ENCODE results near the gene MYL7.

The MYL7 gene

DNA sequence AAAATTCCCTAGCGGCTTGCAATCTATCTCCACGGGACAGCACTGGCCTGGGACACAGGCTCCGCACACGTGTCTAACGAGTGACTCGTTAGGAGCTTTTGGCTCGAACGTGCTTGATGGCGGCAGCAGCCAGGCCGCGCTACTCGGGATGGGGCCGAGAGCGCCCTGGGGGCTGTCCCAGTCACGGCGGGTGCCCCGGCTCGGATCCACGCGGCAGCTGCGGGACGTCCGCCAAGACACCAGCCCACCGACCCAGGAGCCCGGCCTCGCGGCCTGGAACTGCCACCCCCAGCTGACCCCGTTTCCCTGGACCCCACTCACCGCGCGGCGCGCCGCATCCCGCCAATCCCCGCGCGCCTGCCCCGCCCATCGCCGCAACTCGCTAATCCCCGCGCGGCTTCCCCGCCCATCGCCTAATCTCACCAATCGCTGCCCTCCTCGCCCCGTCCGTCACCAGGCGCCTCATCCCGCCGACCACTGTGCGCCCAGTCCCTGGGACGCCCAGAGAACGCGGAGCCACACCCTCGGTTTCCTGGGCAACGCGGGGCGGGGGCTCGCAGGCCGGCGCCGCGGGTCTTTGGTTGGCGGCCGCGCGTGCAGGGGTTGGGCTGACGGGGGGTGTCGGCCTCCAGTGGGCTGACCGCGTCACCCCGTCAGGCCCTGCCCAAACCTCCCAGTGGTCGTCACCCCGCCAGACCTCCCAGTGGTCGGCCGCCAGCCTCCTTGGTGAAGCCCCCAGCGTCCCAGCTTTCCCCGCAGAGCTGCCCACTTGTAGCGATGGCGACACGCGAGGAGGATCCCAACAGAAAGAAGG, 17.7 kb downstream of the MYL7 start, which contains the start of gene POLD2:
TSS of gene POLD2 (minus strand) at position 359 of the 814 bp plus-strand sequence. CDS start 1,495 bp downstream, outside the sequence.
- TF ChIP-seq, protein P1, sequence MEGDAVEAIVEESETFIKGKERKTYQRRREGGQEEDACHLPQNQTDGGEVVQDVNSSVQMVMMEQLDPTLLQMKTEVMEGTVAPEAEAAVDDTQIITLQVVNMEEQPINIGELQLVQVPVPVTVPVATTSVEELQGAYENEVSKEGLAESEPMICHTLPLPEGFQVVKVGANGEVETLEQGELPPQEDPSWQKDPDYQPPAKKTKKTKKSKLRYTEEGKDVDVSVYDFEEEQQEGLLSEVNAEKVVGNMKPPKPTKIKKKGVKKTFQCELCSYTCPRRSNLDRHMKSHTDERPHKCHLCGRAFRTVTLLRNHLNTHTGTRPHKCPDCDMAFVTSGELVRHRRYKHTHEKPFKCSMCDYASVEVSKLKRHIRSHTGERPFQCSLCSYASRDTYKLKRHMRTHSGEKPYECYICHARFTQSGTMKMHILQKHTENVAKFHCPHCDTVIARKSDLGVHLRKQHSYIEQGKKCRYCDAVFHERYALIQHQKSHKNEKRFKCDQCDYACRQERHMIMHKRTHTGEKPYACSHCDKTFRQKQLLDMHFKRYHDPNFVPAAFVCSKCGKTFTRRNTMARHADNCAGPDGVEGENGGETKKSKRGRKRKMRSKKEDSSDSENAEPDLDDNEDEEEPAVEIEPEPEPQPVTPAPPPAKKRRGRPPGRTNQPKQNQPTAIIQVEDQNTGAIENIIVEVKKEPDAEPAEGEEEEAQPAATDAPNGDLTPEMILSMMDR (IDR thresholded peaks at IDR 0.05) = no peak
- H3K27me3 Mint-ChIP-seq (ENCODE audit: low read depth, poor library complexity) = peaks cover 23% of the 10 kb centered on the region
- H3K27ac Mint-ChIP-seq = peak within 1 kb of the TSS; percentile 13
- peak; percentile 99 for DNase-seq
- peak within 1 kb of the TSS; percentile 89 for H3K4me3 Mint-ChIP-seq
- H3K4me1 Mint-ChIP-seq = peaks cover 41% of the 10 kb centered on the region
- peaks cover 29% of the 10 kb centered on the region for H3K9me3 Mint-ChIP-seq
- peaks cover 34% of the 10 kb centered on the region for H3K36me3 Mint-ChIP-seq (ENCODE audit: low read depth)

DNA sequence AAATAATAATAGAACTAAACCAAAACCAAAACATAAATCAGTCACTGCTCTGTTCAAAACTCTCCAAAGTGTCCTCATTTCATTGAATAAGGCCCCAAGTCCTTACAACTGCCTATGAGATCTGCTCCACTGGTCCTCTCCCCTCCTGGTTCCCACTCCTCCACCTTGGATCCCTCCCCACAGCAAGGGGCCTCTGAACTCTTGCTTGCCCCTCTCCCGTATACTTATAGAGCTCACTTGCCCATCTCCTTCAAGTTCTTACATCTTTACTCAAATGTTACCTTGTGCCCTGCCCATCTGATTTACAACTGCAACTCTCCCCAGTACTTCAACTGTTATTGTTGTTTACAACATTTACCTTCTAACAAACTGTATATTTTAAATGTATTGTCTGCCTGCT, 18.6 kb downstream of the MYL7 start:
- Mint-ChIP-seq H3K4me3 (peak overlapping the region; percentile 89), H3K27me3 (ENCODE audit: low read depth, poor library complexity) (peaks cover 16% of the 10 kb centered on the region), H3K27ac (peak overlapping the region; percentile 13)

DNA sequence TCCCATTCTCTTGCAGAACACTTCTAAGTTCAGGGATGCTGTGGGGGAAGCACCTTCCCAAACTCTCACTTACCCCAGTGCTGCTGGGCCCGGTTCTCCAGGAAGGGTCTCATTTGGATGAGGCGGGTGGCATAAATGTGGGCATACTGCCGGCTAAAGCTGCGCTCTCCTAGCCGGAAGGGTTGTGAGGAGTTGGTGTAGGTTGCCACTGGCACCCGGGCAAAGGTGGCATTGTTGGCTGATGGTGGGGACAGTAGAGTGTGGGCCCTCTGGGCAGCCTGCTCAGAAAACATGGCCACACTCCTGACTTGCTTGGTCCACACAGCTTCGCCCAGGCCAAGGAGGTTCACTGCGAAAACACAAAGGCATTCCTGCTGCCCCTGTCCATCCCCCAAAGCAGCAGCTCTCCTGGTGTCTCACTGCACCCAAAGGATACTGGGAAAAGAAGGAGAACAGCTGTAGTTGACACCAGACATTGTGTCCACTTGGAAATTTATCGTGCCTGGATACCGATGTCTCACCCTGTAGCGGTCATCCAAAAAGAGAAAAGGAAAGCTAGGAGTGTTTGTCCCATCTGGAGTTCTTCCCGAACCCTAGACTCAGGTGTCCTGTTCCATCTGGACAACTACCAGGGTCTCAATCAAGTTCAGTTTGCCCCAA, 19.2 kb downstream of the MYL7 start:
- H3K4me1 Mint-ChIP-seq = peaks cover 41% of the 10 kb centered on the region
- peak overlapping the region; percentile 89 for H3K4me3 Mint-ChIP-seq
- H3K9me3 Mint-ChIP-seq = peaks cover 17% of the 10 kb centered on the region
- TF ChIP-seq, protein P1 (IDR thresholded peaks at IDR 0.05) = no peak
- H3K27ac Mint-ChIP-seq = no peak overlapping the region
- peaks cover 39% of the 10 kb centered on the region for H3K36me3 Mint-ChIP-seq (ENCODE audit: low read depth)
- no peak for DNase-seq
- peaks cover 10% of the 10 kb centered on the region for H3K27me3 Mint-ChIP-seq (ENCODE audit: low read depth, poor library complexity)

More for the DNA sequence above, 18.6 kb downstream of the MYL7 start:
- Mint-ChIP-seq H3K36me3 (ENCODE audit: low read depth) (peaks cover 40% of the 10 kb centered on the region), H3K4me1 (peaks cover 41% of the 10 kb centered on the region), H3K9me3 (peaks cover 23% of the 10 kb centered on the region)
- DNase-seq = no peak
- TF ChIP-seq, protein P1 (IDR thresholded peaks at IDR 0.05) = no peak

DNA sequence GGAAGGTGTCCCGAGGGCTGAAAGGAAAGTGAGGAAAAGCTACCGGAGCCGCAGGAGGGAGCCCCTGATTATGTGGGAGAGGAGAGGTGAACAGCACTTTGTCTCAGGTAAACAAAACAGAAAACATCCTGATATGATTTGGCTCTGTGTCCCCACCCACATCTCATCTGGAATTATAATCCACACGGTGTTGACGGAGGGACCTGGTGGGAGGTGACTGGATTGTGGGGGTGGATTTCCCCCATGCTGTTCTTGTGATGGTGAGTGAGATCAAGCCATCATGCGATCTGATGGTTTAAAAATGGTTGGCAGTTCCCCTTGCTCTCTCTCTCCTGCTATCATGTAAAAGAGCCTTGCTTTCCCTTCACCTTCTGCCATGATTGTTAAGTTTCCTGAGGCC, 20.7 kb downstream of the MYL7 start:
- Mint-ChIP-seq H3K27ac (peak overlapping the region; percentile 78), H3K27me3 (ENCODE audit: low read depth, poor library complexity) (no peaks in the 10 kb centered on the region), H3K9me3 (peaks cover 6% of the 10 kb centered on the region), H3K4me1 (peaks cover 40% of the 10 kb centered on the region), H3K4me3 (peak overlapping the region; percentile 47), H3K36me3 (ENCODE audit: low read depth) (peaks cover 35% of the 10 kb centered on the region)
- DNase-seq = no peak
- TF ChIP-seq, protein P1 (IDR thresholded peaks at IDR 0.05) = no peak

DNA sequence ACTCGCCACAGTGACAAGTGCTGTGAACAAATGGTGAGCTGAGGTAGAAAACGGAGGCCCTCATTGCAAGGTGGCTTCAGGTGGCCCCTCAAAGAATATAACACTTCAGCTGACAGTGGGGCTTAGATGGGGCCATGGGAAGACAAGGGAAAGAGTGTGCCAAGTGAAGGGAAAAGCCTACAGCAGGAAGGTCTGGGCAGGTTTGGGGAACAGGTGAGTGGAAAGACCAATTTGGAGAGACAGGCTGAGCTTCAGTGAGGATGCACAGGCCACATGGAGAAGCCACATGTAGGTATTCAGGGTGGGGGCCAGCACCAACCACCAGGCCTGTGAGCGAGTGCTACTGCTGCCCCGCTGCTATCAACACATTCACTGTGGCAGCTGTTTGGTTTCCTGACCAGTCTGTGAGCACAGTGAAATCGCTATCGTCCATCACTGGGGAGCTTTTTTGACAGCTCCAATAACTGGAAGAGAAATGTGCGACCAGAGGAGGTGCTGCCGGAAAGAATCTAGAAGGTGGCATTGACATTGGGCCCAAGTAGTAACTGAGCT, 21.2 kb downstream of the MYL7 start:
- Mint-ChIP-seq H3K4me1 (peaks cover 37% of the 10 kb centered on the region), H3K27me3 (ENCODE audit: low read depth, poor library complexity) (no peaks in the 10 kb centered on the region), H3K4me3 (peak overlapping the region; percentile 47), H3K9me3 (peaks cover under 1% of the 10 kb centered on the region), H3K36me3 (ENCODE audit: low read depth) (peaks cover 35% of the 10 kb centered on the region), H3K27ac (peak overlapping the region; percentile 78)
- TF ChIP-seq, protein P1 (IDR thresholded peaks at IDR 0.05) = no peak
- no peak for DNase-seq
